KOPT-K1 (cell line): ENCODE results near the gene AVP.
"Not testable (repeated sequence)": the region's sequence is repeated elsewhere in the genome, so short reads cannot be mapped to it uniquely, and the experiment has no call there.

ENCODE experiments used
- H3K27ac ChIP-seq: fragments of 200-600 bp; sonication (generic); 2 replicates; pipeline ENCODE4 v1.5.1; 2016; ENCODE audit warnings: antibody characterized with exemption, mild to moderate bottlenecking, low read depth, low read length; ENCODE audit not compliant: poor library complexity, severe bottlenecking
- H3K36me3 ChIP-seq: fragments of 200-600 bp; sonication (generic); 2 replicates; pipeline ENCODE4 v1.5.1; 2017; ENCODE audit warnings: antibody characterized with exemption, mild to moderate bottlenecking, low read length, moderate library complexity; ENCODE audit not compliant: insufficient read depth
- H3K9me3 ChIP-seq: fragments of 200-600 bp; sonication (generic); 2 replicates; pipeline ENCODE4 v1.5.1; 2017; ENCODE audit warnings: antibody characterized with exemption, low read length, mild to moderate bottlenecking; ENCODE audit not compliant: insufficient read depth, poor library complexity, severe bottlenecking

AVP gene

GRCh38 chr20:3080939-3081388, 3.6 kb downstream of the AVP start:
- Histone ChIP-seq H3K27ac (no peak overlapping the region), H3K9me3 (no peaks in the 10 kb centered on the region), H3K36me3 (no peaks in the 10 kb centered on the region)

GRCh38 chr20:3077618-3078134, 6.8 kb downstream of the AVP start:
- no peaks in the 10 kb centered on the region for H3K9me3 ChIP-seq
- H3K36me3 ChIP-seq, result no peaks in the 10 kb centered on the region
- no peak overlapping the region for H3K27ac ChIP-seq

DNA sequence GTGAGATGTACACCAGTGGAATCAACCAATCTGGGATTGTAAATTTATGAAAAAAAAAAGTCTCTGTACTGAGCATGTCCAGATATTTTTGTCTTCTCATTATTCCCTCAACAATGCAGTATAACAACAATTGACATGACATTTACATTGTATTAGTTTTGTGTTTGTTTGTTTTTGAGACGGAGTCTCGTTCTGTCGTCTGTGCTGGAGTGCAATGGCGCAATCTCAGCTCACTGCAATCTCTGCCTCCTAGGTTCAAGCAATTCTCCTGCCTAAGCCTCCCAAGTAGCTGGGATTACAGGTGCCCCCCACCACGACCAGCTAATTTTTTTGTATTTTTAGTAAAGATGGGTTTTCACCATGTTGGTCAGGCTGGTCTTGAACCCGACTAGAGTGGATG, 9.2 kb downstream of the AVP start:
- not testable (repeated sequence) for H3K9me3 ChIP-seq, H3K27ac ChIP-seq, H3K36me3 ChIP-seq

GRCh38 chr20:3074812-3075211, 9.7 kb downstream of the AVP start:
- Histone ChIP-seq H3K9me3 (no peaks in the 10 kb centered on the region), H3K27ac (no peak overlapping the region), H3K36me3 (no peaks in the 10 kb centered on the region)

- H3K9me3 ChIP-seq, H3K27ac ChIP-seq, H3K36me3 ChIP-seq: not testable (repeated sequence)
Measured at GRCh38 chr20:3073251-3073643, 11.3 kb downstream of the AVP start.

- Histone ChIP-seq H3K27ac (no peak overlapping the region), H3K9me3 (no peaks in the 10 kb centered on the region), H3K36me3 (no peaks in the 10 kb centered on the region)
Measured at GRCh38 chr20:3072530-3073250, 11.8 kb downstream of the AVP start.

DNA sequence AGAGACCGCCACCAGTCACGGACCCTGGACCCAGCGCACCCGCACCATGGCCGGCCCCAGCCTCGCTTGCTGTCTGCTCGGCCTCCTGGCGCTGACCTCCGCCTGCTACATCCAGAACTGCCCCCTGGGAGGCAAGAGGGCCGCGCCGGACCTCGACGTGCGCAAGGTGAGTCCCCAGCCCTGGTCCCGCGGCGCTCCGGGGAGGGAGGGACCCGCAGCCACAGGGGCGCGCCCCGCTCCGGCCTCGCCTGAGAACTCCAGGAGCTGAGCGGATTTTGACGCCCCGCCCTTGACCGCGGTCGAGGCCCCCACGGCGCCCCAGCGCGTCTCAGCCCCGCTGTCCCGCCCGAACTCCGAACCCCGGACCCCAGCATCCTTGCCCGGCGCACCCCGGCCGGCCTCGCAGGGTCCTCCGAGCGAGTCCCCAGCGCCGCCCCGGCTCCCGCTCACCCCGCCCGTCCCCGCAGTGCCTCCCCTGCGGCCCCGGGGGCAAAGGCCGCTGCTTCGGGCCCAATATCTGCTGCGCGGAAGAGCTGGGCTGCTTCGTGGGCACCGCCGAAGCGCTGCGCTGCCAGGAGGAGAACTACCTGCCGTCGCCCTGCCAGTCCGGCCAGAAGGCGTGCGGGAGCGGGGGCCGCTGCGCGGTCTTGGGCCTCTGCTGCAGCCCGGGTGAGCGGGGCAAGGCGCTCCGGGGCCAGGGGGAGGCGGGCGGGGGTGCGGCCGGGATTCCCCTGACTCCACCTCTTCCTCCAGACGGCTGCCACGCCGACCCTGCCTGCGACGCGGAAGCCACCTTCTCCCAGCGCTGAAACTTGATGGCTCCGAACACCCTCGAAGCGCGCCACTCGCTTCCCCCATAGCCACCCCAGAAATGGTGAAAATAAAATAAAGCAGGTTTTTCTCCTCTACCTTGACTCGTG, 12.7 kb downstream of the AVP start, which contains the start of gene OXT:
Gene OXT (plus strand): TSS at position 11 of the 920 bp plus-strand sequence. CDS start 36 bp downstream, at position 47.
- no peaks in the 10 kb centered on the region for H3K9me3 ChIP-seq
- no peaks in the 10 kb centered on the region for H3K36me3 ChIP-seq
- no peak within 1 kb of the TSS for H3K27ac ChIP-seq

DNA sequence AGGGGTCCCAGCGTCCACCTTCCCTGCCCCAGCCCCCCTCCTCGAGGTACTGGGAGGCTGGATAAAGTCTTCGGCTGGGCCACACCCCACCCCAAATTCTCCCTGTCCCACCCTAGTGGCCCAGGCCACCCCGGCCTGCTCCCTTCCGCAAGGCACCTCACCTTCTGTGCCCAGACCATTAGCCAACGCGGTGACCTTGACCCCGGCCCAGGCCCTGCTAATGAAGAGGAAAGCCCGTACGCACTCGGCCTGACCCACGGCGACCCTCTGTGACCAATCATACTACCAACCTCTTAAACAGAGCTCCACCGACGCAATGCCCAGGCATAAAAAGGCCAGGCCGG, 13.3 kb downstream of the AVP start:
- Histone ChIP-seq H3K27ac (no peak overlapping the region), H3K36me3 (no peaks in the 10 kb centered on the region)

GRCh38 chr20:3070725-3071124, 13.8 kb downstream of the AVP start:
- Histone ChIP-seq H3K9me3 (no peaks in the 10 kb centered on the region), H3K27ac (no peak overlapping the region), H3K36me3 (no peaks in the 10 kb centered on the region)

More for the DNA sequence above, 13.3 kb downstream of the AVP start:
- no peaks in the 10 kb centered on the region for H3K9me3 ChIP-seq

DNA sequence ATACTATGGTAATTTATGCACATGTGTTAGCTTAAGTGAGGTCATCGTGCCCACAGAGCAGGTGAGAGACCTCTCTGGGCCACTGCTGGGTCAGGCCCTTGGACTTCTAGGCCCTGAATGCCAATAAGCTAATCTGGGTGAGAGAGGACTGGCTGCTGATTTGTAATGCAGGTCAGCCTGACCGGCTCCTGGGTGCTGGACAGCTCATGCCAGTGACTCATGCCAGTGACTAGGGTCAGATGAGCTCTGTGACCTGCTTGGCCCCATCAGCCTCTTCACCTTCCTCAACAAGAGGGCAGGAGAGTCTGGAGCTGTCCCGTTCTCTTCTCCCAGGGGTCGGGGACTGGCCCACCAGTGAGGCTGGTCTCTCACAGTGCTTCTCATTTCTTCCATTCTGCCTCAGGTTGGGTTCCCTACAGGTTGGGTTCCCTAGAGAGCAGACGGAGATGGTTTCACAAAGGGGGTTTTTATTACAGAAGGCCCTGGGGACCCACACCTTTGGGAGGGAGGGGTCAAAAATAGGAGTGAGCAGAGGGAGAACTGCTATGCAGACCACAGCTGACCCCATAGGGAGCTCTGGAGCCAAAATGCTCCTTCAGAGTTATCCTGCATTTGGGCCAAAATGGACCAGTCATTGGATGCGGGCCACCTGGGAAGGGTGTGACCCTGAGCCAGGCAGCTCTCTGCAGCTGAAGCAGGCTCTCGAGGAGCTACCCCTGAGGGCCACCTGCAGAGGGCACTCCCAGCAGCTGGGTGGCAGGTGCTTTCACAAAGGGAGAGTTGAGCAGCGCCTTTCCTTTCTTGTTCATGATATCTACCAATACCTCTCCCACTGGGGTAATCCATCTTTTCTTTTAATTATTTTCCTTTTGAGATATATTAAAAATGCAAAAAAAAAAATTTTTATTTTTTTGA, 15.3 kb downstream of the AVP start:
- H3K36me3 ChIP-seq, result no peaks in the 10 kb centered on the region
- no peaks in the 10 kb centered on the region for H3K9me3 ChIP-seq
- H3K27ac ChIP-seq, result no peak overlapping the region

- H3K27ac ChIP-seq, result no peak overlapping the region
- no peaks in the 10 kb centered on the region for H3K36me3 ChIP-seq
- H3K9me3 ChIP-seq, result no peaks in the 10 kb centered on the region
Measured at GRCh38 chr20:3068075-3068474, 16.4 kb downstream of the AVP start.

GRCh38 chr20:3067139-3068014, 17.1 kb downstream of the AVP start:
- Histone ChIP-seq H3K9me3 (no peaks in the 10 kb centered on the region), H3K27ac (no peak overlapping the region), H3K36me3 (no peaks in the 10 kb centered on the region)

GRCh38 chr20:3064119-3064518, 20.4 kb downstream of the AVP start:
- H3K36me3 ChIP-seq, H3K9me3 ChIP-seq, H3K27ac ChIP-seq: not testable (repeated sequence)

GRCh38 chr20:3059489-3059888, 25.0 kb downstream of the AVP start:
- no peak overlapping the region for H3K27ac ChIP-seq
- no peaks in the 10 kb centered on the region for H3K9me3 ChIP-seq
- no peaks in the 10 kb centered on the region for H3K36me3 ChIP-seq
